Spleen (tissue), 7 donors: ENCODE data around the gene TOP2B.

ENCODE experiments used
- CTCF ChIP-seq, 11 experiments: fragments of 200-600 bp in 7 of 11; fragments of 450-650 bp in 4 of 11; sonication (generic) in 4 of 11; IDR thresholded peaks in 8 of 11; conservative IDR thresholded peaks in 3 of 11; 1 replicate in 7 of 11; 2 replicates in 4 of 11; pipeline versions ENCODE4 v1.4.0 to v1.8.0; 2016 to 2021; ENCODE audit warnings: antibody characterized with exemption in 11 of 11, inconsistent platforms in 4 of 11, mild to moderate bottlenecking in 1 of 11
- POLR2A ChIP-seq, 3 donors: fragments of 450-650 bp; IDR thresholded peaks; one replicate each; pipeline ENCODE4 v1.5.1; 2017; ENCODE audit warnings: antibody characterized with exemption in 3 of 3, mild to moderate bottlenecking in 1 of 3
- donor health status: DM: no; HTN: no; CAD: no; lungs with moderate emphysema.
- donor health status: DM: no; HTN: no; CAD: no.
- donor health status: DM: no; HTN: no; CAD: no.

DNA sequence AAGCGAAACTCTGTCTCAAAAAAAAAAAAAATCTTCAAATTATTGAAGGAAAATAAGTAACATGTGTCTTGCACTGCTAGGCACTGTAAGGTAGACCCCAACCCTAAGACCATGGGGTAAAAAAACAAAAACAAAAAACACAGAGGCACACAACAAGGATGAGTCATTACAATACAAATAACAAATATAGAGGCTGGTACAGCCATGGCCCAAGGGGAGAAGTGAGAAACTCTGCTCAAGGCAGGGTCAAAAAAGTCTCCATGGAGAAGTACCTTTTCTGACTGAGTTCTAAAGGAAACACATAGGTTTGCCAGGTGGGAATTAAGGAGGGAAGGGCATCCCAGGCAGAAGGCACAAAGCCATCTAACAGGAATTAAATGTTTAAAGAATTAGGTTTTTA is 54.5 kb downstream of the TOP2B start:
- TF ChIP-seq CTCF (IDR thresholded peaks at IDR 0.05 in 8 of 11, conservative IDR thresholded peaks at IDR 0.05 in 3 of 11) (no peak), POLR2A (IDR thresholded peaks at IDR 0.05) (no peak)
